HuH-7.5 (cell line): ENCODE results near the gene PBX2.

Experiments used
- DNase-seq: peaks from one replicate; pipeline ENCODE4 v3.0.0; 2011; ENCODE audit warnings: low spot score

PBX2 gene

GRCh38 chr6:32173051-32173727 is 16.8 kb downstream of the PBX2 start:
- DNase-seq: no peak

DNA sequence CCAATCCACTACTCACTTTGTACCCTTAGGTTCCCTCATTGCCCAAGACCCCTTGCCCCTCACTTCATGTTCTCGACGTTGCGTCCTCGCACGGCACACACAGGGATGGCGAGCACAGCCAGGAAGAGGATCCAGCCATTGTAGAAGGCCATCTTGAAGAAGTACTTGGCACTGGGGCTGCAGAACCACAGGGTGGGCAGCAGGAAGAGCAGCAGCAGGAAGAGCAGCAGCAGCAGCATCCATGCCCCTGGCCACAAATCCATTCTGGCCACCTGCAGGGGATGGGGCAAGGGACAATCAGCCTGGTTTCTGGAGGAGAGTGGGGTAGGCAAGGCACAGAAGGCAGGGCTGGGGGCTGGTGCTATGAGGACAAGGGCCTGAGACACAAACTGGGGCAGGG is 18.8 kb downstream of the PBX2 start:
- no peak for DNase-seq

DNA sequence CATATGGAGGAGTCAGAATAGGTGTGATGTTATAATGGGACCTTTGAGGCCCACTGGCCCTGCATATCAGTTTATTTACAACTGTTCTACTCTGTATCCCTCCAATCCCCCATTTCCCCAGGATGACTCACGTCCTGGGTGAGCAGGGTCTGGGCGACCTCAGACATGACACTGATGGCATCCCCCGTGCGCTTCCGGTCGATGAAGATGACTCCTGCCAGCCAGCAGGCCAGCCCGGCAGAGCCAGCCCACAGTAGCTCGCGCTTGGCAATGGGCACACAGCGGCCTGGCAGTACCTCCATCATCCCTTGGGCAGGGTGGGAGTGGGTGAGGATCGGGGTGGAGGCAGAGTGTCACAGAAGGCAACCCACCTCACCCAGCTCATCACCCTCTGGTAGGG is 19.7 kb downstream of the PBX2 start:
- no peak for DNase-seq

GRCh38 chr6:32168807-32169591 is 21.0 kb downstream of the PBX2 start:
- DNase-seq: no peak

DNA sequence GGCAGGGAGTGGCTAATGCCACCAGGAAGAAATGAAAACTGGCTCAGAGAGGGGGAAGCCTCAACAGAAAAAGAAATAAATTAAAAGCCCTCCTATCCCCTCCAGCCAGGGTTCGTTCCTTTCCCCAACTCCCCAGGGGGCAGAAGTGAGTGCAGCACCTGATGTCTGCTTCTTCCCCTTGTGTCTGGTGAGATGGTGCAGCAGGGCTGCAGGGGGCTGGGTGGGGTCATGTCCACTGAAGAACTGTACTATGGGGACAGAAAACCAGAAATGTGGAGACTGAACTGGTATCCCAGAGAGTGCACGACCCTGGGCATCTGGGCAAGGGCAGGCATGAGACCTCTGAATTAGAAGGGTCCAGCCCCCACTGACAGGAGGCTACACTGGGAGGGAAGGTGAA is 21.7 kb downstream of the PBX2 start:
- no peak for DNase-seq

GRCh38 chr6:32167761-32168262 is 22.2 kb downstream of the PBX2 start:
- DNase-seq: no peak

DNA sequence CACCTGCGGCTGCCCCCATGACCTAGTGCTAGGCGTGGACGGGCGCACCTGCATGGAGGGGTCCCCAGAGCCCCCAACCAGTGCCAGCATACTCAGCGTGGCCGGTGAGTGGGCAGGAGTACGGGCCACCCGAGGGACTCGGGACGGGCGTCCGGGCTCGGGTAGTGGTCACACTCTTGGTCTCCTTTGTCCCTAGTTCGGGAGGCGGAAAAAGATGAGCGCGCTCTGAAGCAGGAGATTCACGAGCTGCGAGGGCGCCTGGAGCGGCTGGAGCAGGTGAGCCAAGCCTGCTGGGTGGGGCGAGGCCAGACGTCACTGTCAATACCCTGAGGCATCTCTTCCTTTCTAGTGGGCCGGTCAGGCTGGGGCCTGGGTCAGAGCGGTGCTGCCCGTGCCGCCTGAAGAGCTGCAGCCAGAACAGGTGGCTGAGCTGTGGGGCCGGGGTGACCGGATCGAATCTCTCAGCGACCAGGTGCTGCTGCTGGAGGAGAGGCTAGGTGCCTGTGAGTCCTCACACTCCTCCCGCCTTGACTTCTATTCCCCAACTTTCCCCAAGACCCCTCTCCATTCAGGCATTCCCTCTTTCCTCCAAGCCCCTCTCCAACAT is 22.7 kb downstream of the PBX2 start:
- no peak for DNase-seq

DNA sequence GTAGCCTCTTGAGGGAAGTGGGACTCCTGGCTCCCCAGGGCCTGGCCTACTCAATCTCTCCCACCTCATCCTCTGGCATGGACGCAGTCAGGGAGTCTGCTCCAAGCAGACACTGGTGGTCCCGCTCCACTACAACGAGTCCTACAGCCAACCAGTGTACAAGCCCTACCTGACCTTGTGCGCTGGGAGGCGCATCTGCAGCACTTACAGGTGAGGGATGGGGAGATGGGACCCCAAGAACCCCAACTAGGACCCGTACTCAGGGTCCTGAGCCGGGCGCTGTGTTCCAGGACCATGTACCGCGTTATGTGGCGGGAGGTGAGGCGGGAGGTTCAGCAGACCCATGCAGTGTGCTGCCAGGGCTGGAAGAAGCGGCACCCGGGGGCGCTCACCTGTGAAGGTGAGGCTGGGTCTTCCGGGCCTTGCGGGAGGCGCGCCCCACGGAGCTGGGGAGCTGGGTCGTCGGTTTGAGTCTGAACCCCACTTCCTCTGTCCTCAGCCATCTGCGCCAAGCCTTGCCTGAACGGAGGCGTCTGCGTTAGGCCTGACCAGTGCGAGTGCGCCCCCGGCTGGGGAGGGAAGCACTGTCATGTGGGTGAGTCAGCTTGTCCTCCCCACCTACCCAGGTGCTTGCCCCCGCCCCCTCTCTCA is 23.5 kb downstream of the PBX2 start:
- no peak for DNase-seq

GRCh38 chr6:32164295-32164694 is 25.7 kb downstream of the PBX2 start, which contains the start of gene EGFL8:
TSS of gene EGFL8 (plus strand) at chr6:32164595. CDS start at chr6:32166166, 1,571 bp downstream.
- no peak for DNase-seq

DNA sequence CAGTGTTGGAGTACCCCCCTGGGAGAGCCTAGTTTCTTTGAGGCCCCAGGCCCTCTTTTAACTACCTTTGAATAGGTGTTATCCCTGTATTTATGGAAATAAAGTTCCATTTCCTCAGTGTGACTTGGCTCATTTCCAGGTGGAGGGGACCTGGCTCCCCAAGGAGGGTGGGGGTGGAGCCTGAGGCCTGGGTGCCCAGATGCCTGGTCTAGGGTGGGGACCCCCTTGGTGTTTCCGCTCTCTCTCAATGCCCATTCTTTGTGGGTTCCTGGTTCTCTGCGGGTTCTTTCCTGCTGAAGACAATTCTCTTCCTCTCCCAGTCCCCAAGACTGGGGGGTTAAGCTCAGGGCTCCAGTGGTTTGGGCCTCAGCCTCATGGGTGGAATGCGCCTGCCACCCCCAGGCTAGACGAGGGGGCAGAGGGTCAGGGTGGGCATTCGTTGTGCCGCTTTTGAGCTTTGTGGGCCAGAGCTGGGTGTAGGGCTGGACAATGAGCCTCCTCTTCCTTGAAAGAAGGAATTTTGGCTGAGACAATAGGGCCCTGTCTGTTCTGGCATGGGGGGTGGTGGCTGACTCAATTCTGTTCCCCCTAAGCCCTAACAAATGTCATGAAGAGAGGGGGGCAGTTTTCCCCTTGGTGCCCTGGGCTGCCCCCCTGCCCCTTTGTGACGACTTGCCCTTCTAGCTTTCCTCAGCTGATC is 26.3 kb downstream of the PBX2 start:
- no peak for DNase-seq

GRCh38 chr6:32158052-32158451 is 31.9 kb downstream of the PBX2 start:
- DNase-seq: no peak

- DNase-seq: no peak
Measured at GRCh38 chr6:32156891-32157290, 33.1 kb downstream of the PBX2 start.

- peak; percentile 72 for DNase-seq
Measured at GRCh38 chr6:32154514-32155161, 35.4 kb downstream of the PBX2 start.

DNA sequence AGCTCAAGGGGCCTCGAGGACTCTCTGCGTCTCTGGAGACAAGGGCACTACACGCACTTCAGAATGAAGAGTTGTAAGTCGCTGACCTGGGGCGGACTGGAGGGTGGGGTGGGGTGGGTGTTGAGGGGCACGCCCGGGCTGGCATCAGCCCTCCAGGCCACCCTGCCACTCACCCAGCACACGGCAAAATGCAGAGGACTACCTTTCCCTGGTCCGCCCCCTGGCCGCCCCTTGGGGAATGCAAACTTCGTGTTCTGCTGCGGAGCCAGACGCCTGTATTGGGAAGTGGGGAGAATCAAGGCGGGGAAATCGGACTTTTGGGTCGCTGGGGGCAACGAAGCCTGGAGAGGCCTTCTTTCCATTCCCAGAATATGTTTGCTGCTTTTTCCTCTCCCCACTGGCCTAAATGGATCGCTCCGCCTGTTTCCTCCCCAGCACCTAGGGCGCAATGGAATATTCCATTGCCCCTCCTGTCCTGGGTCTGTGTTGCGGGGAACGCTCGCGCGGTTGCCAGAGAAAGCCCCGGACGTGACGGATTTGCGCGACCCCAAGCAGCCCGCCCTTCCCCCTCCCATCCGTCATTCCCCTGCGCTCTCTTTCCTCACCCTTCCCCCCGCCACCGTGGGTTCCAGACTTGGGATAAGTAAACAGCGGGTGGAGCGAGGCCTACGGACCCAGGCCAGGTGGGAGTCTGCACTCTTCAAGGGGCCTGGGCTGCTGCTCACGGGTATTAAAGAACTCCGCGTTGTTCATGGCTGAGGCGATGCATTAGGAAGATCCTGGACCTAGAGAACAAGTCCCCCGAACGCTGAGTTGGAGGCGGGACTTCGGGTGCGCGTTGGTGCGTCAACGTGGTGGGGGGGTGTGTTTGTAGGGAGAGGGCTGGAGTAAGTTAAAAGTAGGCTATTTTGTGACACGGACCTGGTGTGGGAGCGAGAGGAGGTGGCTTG is 36.2 kb downstream of the PBX2 start, which contains the start of gene PPT2:
TSS of gene PPT2 (plus strand) at position 578 of the 950 bp plus-strand sequence. CDS start 454 bp downstream, outside the sequence.
- DNase-seq: peak; percentile 76

DNA sequence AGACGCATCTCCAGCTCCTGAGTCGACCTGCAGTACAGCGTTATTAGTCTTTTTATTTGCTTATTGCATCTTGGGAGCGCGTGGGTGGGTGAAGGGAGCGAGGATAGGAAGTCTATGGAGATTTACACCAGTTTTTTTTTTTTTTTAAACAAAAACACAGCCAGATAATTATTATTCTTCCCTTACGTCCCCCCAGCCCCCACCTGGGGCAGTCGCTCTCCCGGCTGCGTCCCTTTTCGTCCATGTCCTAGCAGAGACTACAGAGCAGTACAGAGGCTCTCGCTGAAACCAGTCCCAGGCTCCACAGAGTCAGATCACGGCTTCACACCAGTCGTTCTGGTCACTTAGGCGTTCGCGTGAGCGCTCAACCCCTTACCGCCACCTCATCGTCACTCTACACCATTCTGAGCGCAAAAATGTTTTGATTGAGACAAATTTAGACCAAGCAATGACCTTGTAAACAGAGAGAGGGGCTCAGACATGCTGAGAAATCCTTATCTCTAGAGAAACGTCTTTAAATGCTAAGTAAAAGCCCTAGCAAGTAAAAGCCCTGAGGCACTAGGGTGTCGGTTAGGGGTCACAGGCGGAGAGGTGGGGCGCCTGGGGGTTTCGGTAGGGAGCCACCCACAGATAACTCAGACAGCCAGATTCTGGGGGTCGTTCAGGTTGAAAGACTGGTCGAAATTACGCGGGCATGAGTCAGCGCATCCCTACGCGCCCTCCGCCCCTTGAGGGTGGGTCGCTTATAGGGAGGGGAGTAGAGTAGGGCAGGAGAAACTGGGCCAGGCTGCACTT is 37.0 kb downstream of the PBX2 start:
- no peak for DNase-seq

- DNase-seq: no peak
Measured at GRCh38 chr6:32151863-32152768, 37.9 kb downstream of the PBX2 start, which contains the start of gene PRRT1. TSS of gene PRRT1 (minus strand) at chr6:32151939. CDS start at chr6:32151827, 112 bp downstream.

GRCh38 chr6:32151181-32151862 is 38.7 kb downstream of the PBX2 start:
- no peak for DNase-seq
